Subcutaneous adipose tissue (tissue), 4 donors: ENCODE data around the gene TTC28. TPM values are rescaled to one million over a fixed set of nuclear protein-coding genes. Genes with fewer than 3 reads are reported as not detected.

Experiments
- CTCF ChIP-seq: fragments of 450-650 bp; IDR thresholded peaks from one replicate; pipeline ENCODE4 v1.5.1; 2016; ENCODE audit warnings: low read depth, mild to moderate bottlenecking, control low read depth, antibody characterized with exemption, moderate library complexity
- total RNA-seq, 4 donors: library from RNA; depleted of rRNA; stranded (reverse); fragments of >200 nt; gene quantifications; one replicate each; pipeline ENCODE4 v1.1.0, GENCODE V29; 2016

TTC28 gene
- total RNA-seq, 4 donors from 2014 or later = 42.6 to 71.6 (median 43.4) TPM

- no peak for TF ChIP-seq CTCF
These were observed 51.8 kb downstream of the TTC28 start for GRCh38 chr22:28627791-28628190.

GRCh38 chr22:28620244-28620922 is 59.3 kb downstream of the TTC28 start:
- TF ChIP-seq CTCF = no peak

DNA sequence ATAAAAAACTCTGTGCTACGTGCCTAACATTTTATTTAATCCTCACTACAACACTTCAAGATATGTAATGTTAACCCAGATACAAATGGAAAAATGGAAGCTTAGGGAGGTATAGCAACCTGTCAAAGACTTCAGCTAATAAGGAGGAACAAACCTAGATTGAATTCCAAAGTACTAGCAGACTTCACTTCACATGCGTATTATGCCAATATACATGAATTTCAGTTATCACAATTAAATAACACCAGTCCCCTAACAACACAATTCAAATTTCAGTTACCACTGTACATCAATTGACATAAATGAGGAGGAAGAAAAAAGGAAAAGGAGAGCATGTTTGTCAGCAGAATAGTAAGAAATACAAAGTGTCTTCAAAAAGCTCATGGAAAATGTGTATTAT is 60.4 kb downstream of the TTC28 start:
- no peak for TF ChIP-seq CTCF

- TF ChIP-seq CTCF = no peak
These were observed 69.7 kb downstream of the TTC28 start for GRCh38 chr22:28609921-28610320.

GRCh38 chr22:28608546-28608945 is 71.1 kb downstream of the TTC28 start:
- no peak for TF ChIP-seq CTCF

GRCh38 chr22:28607795-28608194 is 71.8 kb downstream of the TTC28 start:
- no peak for TF ChIP-seq CTCF

- no peak for TF ChIP-seq CTCF
These were observed 74.5 kb downstream of the TTC28 start for GRCh38 chr22:28604966-28605761.
